H1 (cell line): ENCODE measurements around the gene TSHZ2.

ENCODE experiments used
- CTCF ChIP-seq, 3 experiments: IDR thresholded peaks; 1 replicate in 2 of 3; 2 replicates in 1 of 3; pipeline versions ENCODE4 v1.5.1 to v1.6.1; 2011; ENCODE audit warnings: low read length in 3 of 3, mild to moderate bottlenecking in 3 of 3, inconsistent platforms in 2 of 3, low read depth in 1 of 3, moderate library complexity in 1 of 3; ENCODE audit not compliant: insufficient read depth in 1 of 3; ENCODE audit errors: control extremely low read depth in 1 of 3
- EP300 ChIP-seq, 2 experiments: IDR thresholded peaks; 1 replicate in 1 of 2; 2 replicates in 1 of 2; pipeline ENCODE4 v1.6.1; 2011 to 2012; ENCODE audit warnings: low read depth in 2 of 2, low read length in 2 of 2, mild to moderate bottlenecking in 2 of 2, borderline replicate concordance in 1 of 2, inconsistent platforms in 1 of 2, moderate library complexity in 1 of 2
- RXRA ChIP-seq: IDR thresholded peaks from 2 replicates; pipeline ENCODE4 v1.6.1; 2011; ENCODE audit warnings: low read depth, mild to moderate bottlenecking, low read length, moderate library complexity; ENCODE audit not compliant: insufficient read depth

GRCh38 chr20:53524589-53525312 lies 552.6 kb downstream of the TSHZ2 start:
- TF ChIP-seq EP300 (IDR thresholded peaks at IDR 0.05; ENCODE audit: borderline replicate concordance in 1 of 2, low read depth in 2 of 2, low read length in 2 of 2) (no peak), CTCF (IDR thresholded peaks at IDR 0.05; ENCODE audit: control extremely low read depth in 1 of 3, insufficient read depth in 1 of 3, low read depth in 1 of 3, low read length in 3 of 3) (no peak), RXRA (no peak)
